Nephron progenitor cell (in vitro differentiated cells): ENCODE measurements around the gene LRRC38.
"Not testable (repeated sequence)": the region's sequence is repeated elsewhere in the genome, so short reads cannot be mapped to it uniquely, and the experiment has no call there.

Experiments
- DNase-seq: peaks from one replicate; pipeline ENCODE4 v3.0.0; 2021
- H3K27ac Mint-ChIP-seq: 2 replicates; pipeline ENCODE4 v1.8.0; 2021; ENCODE audit warnings: mild to moderate bottlenecking, moderate library complexity, mixed read lengths
- H3K27me3 Mint-ChIP-seq: 2 replicates; pipeline ENCODE4 v1.8.0; 2021; ENCODE audit warnings: mild to moderate bottlenecking, low read depth, mixed read lengths; ENCODE audit not compliant: poor library complexity
- H3K36me3 Mint-ChIP-seq: 2 replicates; pipeline ENCODE4 v1.8.0; 2021; ENCODE audit warnings: low read depth, mixed read lengths
- H3K4me1 Mint-ChIP-seq: 2 replicates; pipeline ENCODE4 v1.8.0; 2021; ENCODE audit warnings: mixed read lengths
- H3K4me3 Mint-ChIP-seq: 2 replicates; pipeline ENCODE4 v1.8.0; 2021; ENCODE audit warnings: mild to moderate bottlenecking, moderate library complexity, mixed read lengths
- H3K9me3 Mint-ChIP-seq: 2 replicates; pipeline ENCODE4 v1.8.0; 2021; ENCODE audit warnings: mild to moderate bottlenecking, moderate library complexity, mixed read lengths
- CTCF ChIP-seq: fragments of 200-600 bp; sonication (generic); IDR thresholded peaks from 2 replicates; pipeline ENCODE4 v1.5.0; 2021; ENCODE audit warnings: antibody characterized with exemption

LRRC38 gene

GRCh38 chr1:13456904-13457532 is 56.8 kb downstream of the LRRC38 start:
- Mint-ChIP-seq H3K9me3 (peaks cover 69% of the 10 kb centered on the region), H3K36me3 (no peaks in the 10 kb centered on the region), H3K27me3 (peaks cover 17% of the 10 kb centered on the region), H3K4me3 (no peak overlapping the region), H3K27ac (no peak overlapping the region), H3K4me1 (no peaks in the 10 kb centered on the region)
- TF ChIP-seq CTCF: no peak
- no peak for DNase-seq

DNA sequence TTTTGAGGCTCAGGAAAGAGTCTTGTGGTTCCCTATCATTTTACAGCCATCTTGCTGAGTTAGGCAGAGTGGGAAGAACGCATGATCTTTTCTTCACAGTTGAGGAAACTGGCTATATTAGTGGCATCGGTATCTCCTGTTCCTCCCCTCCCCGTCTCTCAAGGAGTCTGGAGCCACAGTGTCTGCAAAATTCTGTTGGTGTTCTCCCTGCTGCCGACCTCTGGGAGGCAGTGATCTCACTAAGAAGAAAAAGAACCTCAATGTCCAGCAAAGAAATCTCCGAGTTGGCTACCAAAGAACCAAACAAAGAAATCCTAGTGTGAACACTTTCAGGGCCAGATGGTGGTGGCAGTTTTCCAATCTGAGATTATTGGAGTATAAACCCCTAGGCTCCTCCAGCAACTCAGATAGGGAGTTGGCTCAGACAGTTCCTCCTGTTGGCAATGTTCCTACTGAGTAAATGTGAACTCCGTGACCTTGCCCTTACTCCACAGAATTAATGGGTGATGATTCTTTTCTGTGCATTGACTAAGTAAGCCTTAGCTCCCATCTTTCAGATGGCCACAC is 62.3 kb downstream of the LRRC38 start:
- DNase-seq: no peak
- no peaks in the 10 kb centered on the region for H3K4me1 Mint-ChIP-seq
- H3K27me3 Mint-ChIP-seq: no peaks in the 10 kb centered on the region
- no peak for TF ChIP-seq CTCF
- peaks cover 47% of the 10 kb centered on the region for H3K9me3 Mint-ChIP-seq
- no peaks in the 10 kb centered on the region for H3K36me3 Mint-ChIP-seq
- H3K27ac Mint-ChIP-seq: no peak overlapping the region
- H3K4me3 Mint-ChIP-seq: no peak overlapping the region

GRCh38 chr1:13450204-13450603 is 63.6 kb downstream of the LRRC38 start:
- H3K4me1 Mint-ChIP-seq: no peaks in the 10 kb centered on the region
- no peaks in the 10 kb centered on the region for H3K36me3 Mint-ChIP-seq
- no peak overlapping the region for H3K4me3 Mint-ChIP-seq
- no peak for TF ChIP-seq CTCF
- DNase-seq: no peak
- no peaks in the 10 kb centered on the region for H3K27me3 Mint-ChIP-seq
- no peak overlapping the region for H3K27ac Mint-ChIP-seq
- H3K9me3 Mint-ChIP-seq: peaks cover 48% of the 10 kb centered on the region

- TF ChIP-seq CTCF: no peak
- Mint-ChIP-seq H3K4me3 (no peak overlapping the region), H3K9me3 (peaks cover 53% of the 10 kb centered on the region), H3K36me3 (no peaks in the 10 kb centered on the region), H3K27ac (no peak overlapping the region), H3K27me3 (peaks cover 3% of the 10 kb centered on the region), H3K4me1 (no peaks in the 10 kb centered on the region)
- no peak for DNase-seq
Observed at GRCh38 chr1:13443335-13443979, 70.3 kb downstream of the LRRC38 start.

DNA sequence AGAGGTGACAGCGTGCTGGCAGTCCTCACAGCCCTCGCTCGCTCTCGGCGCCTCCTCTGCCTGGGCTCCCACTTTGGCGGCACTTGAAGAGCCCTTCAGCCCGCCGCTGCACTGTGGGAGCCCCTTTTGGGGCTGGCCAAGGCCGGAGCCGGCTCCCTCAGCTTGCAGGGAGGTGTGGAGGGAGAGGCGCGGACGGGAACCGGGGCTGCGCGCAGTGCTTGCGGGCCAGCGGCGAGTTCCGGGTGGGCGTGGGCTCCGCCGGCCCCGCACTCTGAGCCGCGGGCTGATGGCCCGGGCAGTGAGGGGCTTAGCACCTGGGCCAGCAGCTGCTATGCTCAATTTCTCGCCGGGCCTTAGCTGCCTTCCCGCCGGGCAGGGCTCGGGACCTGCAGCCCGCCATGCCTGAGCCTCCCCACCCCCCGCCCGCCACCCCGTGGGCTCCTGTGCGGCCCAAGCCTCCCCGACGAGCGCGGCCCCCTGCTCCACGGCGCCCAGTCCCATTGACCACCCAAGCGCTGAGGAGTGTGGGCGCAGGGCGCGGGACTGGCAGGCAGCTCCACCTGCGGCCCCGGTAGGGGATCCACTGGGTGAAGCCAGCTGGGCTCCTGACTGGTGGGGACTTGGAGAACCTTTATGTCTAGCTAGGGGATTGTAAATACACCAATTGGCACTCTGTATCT is 74.6 kb downstream of the LRRC38 start:
- DNase-seq: not testable (repeated sequence)

DNA sequence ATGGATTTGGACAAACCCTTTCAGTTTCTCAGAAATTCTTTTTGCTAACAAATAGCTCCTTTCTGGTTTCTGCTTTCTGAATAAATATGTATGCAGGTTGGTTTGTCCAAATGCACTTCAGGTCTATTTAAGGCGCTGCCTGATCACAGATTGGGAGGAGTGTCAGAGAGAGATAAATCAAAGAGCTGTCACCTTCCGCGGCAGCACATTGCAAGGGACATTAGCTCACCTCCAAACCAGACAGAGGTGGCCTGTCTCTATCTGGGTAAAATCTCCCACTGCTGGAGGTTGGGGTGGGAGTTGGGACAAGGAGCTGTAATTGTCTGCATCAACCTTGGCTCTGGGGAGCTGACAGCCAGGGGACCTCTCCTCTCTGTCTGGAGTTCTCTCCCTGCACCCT is 78.3 kb downstream of the LRRC38 start:
- no peak for DNase-seq
- Mint-ChIP-seq H3K27ac (no peak overlapping the region), H3K4me1 (no peaks in the 10 kb centered on the region), H3K27me3 (no peaks in the 10 kb centered on the region), H3K36me3 (no peaks in the 10 kb centered on the region), H3K4me3 (no peak overlapping the region), H3K9me3 (peaks cover 81% of the 10 kb centered on the region)
- TF ChIP-seq CTCF: no peak

More for the DNA sequence above, 74.6 kb downstream of the LRRC38 start:
- not testable (repeated sequence) for H3K4me3 Mint-ChIP-seq, H3K36me3 Mint-ChIP-seq, H3K27me3 Mint-ChIP-seq, H3K4me1 Mint-ChIP-seq, H3K27ac Mint-ChIP-seq
- H3K9me3 Mint-ChIP-seq: peaks cover 71% of the 10 kb centered on the region

DNA sequence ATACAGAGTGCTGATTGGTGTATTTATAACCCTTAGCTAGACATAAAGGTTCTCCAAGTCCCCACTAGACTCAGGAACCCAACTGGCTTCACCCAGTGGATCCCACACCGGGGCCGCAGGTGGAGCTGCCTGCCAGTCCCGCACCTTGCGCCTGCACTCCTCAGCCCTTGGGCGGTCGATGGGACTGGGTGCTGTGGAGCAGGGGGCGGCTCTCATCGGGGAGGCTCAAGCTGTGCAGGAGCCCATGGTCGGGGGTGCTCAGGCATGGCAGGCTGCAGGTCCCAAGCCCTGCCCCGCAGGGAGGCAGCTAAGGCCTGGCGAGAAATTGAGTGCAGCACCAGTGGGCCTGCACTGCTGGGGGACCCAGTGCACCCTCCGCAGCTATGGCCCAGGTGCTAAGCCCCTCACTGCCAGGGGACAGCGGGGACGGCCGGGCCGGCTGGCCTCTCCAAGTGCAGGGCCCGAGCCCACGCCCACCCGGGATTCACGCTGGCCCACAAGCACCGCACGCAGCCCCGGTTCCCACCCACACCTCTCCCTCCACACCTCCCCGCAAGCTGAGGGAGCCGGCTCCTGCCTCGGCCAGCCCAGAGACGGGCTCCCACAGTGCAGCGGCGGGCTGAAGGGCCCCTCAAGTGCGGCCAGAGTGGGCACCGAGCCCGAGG is 80.0 kb downstream of the LRRC38 start:
- not testable (repeated sequence) for DNase-seq, H3K4me3 Mint-ChIP-seq, H3K27ac Mint-ChIP-seq, H3K27me3 Mint-ChIP-seq, H3K4me1 Mint-ChIP-seq, H3K36me3 Mint-ChIP-seq
- peaks cover 92% of the 10 kb centered on the region for H3K9me3 Mint-ChIP-seq
